CD4-positive, CD25-positive, alpha-beta regulatory T cell (primary cell): Measurements from ENCODE around the gene OR10R2. TPM values are rescaled to one million over a fixed set of nuclear protein-coding genes. Genes with fewer than 3 reads are reported as not detected.
"Not testable (repeated sequence)": the region's sequence is repeated elsewhere in the genome, so short reads cannot be mapped to it uniquely, and the experiment has no call there.

Source experiments
- ATAC-seq, 2 donors: fragments of 150-1000 bp; cut with Tn5 transposase; one replicate each; pipeline ENCODE4 v1.10.0; 2021; ENCODE audit warnings: low read depth in 2 of 2, moderate number of reproducible peaks in 2 of 2, moderate library complexity in 1 of 2
- DNase-seq, 3 donors: peaks; one replicate each; pipeline versions ENCODE4 v3.0.0 to v3.0.0-alpha.2; 2012 to 2022; ENCODE audit warnings: mixed read lengths in 1 of 3
- H3K27ac ChIP-seq: one replicate; pipeline ENCODE4 v1.7.0; 2013; ENCODE audit warnings: mild to moderate bottlenecking, low read length; ENCODE audit not compliant: insufficient read depth, poor library complexity, severe bottlenecking
- H3K27me3 ChIP-seq: one replicate; pipeline ENCODE4 v1.7.0; 2013; ENCODE audit warnings: low read length; ENCODE audit not compliant: control insufficient read depth, insufficient read depth
- H3K36me3 ChIP-seq: one replicate; pipeline ENCODE4 v1.7.0; 2013; ENCODE audit warnings: mild to moderate bottlenecking, low read length, moderate library complexity; ENCODE audit not compliant: control insufficient read depth, insufficient read depth
- H3K4me1 ChIP-seq: 2 replicates; pipeline ENCODE4 v1.7.0; 2013; ENCODE audit warnings: mild to moderate bottlenecking, low read length; ENCODE audit not compliant: insufficient read depth, control insufficient read depth, poor library complexity, severe bottlenecking
- H3K4me3 ChIP-seq: one replicate; pipeline ENCODE4 v1.7.0; 2013; ENCODE audit warnings: low read depth, mild to moderate bottlenecking, low read length, moderate library complexity
- H3K9me3 ChIP-seq, 2 experiments: 1 replicate in 1 of 2; 2 replicates in 1 of 2; pipeline ENCODE4 v1.7.0; 2013; ENCODE audit warnings: low read length in 2 of 2, mild to moderate bottlenecking in 1 of 2, moderate library complexity in 1 of 2; ENCODE audit not compliant: control insufficient read depth in 2 of 2
- H3K27ac Mint-ChIP-seq, 3 donors: one replicate each; pipeline ENCODE4 v1.8.0; 2020 to 2022; ENCODE audit warnings: mild to moderate bottlenecking in 3 of 3, mixed read lengths in 3 of 3, moderate library complexity in 2 of 3
- H3K27me3 Mint-ChIP-seq: one replicate; pipeline ENCODE4 v1.8.0; 2022; ENCODE audit warnings: mild to moderate bottlenecking, mixed read lengths
- H3K36me3 Mint-ChIP-seq: one replicate; pipeline ENCODE4 v1.8.0; 2020; ENCODE audit warnings: mixed read lengths
- H3K4me1 Mint-ChIP-seq, 4 donors: one replicate each; pipeline ENCODE4 v1.8.0; 2020 to 2022; ENCODE audit warnings: mixed read lengths in 4 of 4, mild to moderate bottlenecking in 1 of 4
- H3K4me3 Mint-ChIP-seq, 4 donors: one replicate each; pipeline ENCODE4 v1.8.0; 2020 to 2022; ENCODE audit warnings: mild to moderate bottlenecking in 4 of 4, mixed read lengths in 4 of 4, moderate library complexity in 3 of 4
- H3K9me3 Mint-ChIP-seq, 7 donors: one replicate each; pipeline ENCODE4 v1.8.0; 2020 to 2022; ENCODE audit warnings: mixed read lengths in 7 of 7, mild to moderate bottlenecking in 3 of 7, moderate library complexity in 2 of 7
- polyA plus RNA-seq, 4 donors: library from polyadenylated mRNA; unstranded; fragments of 300-500 nt; fragmentation: Illumina TruSeq; gene quantifications; one replicate each; pipeline ENCODE4 v1.2.3, GENCODE V29; 2021
- total RNA-seq: library from RNA; stranded (reverse); gene quantifications from one replicate; pipeline ENCODE4 v1.2.3, GENCODE V29; 2022

OR10R2 gene, protein sequence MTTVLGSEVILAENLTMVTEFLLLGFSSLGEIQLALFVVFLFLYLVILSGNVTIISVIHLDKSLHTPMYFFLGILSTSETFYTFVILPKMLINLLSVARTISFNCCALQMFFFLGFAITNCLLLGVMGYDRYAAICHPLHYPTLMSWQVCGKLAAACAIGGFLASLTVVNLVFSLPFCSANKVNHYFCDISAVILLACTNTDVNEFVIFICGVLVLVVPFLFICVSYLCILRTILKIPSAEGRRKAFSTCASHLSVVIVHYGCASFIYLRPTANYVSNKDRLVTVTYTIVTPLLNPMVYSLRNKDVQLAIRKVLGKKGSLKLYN
- total RNA-seq (not detected), polyA plus RNA-seq (not detected)

DNA sequence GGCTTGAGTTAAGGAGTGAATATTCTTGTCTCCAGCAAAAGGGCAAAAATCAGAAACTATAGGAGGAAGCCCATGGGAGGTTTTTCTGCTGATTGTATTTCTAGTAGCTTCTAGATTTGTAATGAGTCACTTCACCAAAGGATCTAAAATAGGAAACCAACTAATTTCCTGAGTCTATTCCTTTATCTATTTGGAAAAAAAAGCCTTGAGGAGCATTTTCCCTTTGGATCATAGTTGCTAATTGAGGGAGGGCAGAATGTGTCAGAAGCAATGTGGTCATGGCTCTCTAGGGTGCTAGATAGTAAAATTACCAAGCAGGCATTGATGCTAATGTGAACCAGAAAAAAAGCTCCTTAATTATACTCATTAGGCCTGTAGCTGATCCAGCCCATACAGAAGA is at the start of gene OR10R2:
Gene OR10R2, plus strand, starts transcription at position 301 of the 400 bp plus-strand sequence. CDS start 106 bp downstream, outside the sequence.
- H3K9me3 ChIP-seq = no peaks in the 10 kb centered on the region
- H3K9me3 Mint-ChIP-seq = peaks cover 0 to 3% (median 0%) of the 10 kb centered on the region in 7 donors
- H3K4me1 ChIP-seq = no peaks in the 10 kb centered on the region
- H3K27ac ChIP-seq = no peak within 1 kb of the TSS
- ATAC-seq (no peak), DNase-seq (no peak)
- H3K36me3 ChIP-seq = no peaks in the 10 kb centered on the region
- no peak within 1 kb of the TSS for H3K4me3 ChIP-seq
- no peaks in the 10 kb centered on the region for H3K27me3 Mint-ChIP-seq
- no peak within 1 kb of the TSS for H3K4me3 Mint-ChIP-seq
- H3K4me1 Mint-ChIP-seq = no peaks in the 10 kb centered on the region
- no peak within 1 kb of the TSS for H3K27ac Mint-ChIP-seq
- H3K27me3 ChIP-seq = peaks cover under 1% of the 10 kb centered on the region
- no peaks in the 10 kb centered on the region for H3K36me3 Mint-ChIP-seq

DNA sequence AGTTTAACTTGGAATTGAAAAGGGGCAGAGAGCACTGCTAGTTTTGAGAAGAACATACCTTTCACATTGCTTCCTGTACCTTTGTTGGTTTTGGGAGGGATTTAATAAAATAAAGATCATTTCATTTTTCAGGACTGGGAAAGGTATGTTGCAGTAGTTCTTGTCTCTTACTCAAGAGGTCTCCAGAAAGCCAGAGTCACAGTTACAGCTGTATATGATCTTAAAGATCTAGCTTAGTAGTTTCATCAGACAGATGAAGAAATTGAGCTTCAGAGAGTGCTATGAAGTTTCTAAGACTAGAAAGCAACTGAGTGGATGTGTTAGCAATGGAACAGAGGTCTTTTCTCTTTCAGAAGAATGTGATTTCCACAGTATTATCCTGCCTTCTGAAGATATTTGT is 47.0 kb upstream of the OR10R2 start:
- Mint-ChIP-seq H3K4me3 (no peak overlapping the region), H3K36me3 (peaks cover 3% of the 10 kb centered on the region), H3K9me3 (peaks cover 0 to 14% (median 6%) of the 10 kb centered on the region in 7 donors), H3K27me3 (peaks cover 12% of the 10 kb centered on the region), H3K4me1 (peaks cover 0 to 2% (median 0%) of the 10 kb centered on the region in 4 donors), H3K27ac (no peak overlapping the region)
- DNase-seq = no peak
- Histone ChIP-seq H3K27me3 (no peaks in the 10 kb centered on the region), H3K9me3 (no peaks in the 10 kb centered on the region), H3K27ac (no peak overlapping the region), H3K4me3 (no peak overlapping the region), H3K4me1 (no peaks in the 10 kb centered on the region), H3K36me3 (no peaks in the 10 kb centered on the region)
- ATAC-seq = no peak

DNA sequence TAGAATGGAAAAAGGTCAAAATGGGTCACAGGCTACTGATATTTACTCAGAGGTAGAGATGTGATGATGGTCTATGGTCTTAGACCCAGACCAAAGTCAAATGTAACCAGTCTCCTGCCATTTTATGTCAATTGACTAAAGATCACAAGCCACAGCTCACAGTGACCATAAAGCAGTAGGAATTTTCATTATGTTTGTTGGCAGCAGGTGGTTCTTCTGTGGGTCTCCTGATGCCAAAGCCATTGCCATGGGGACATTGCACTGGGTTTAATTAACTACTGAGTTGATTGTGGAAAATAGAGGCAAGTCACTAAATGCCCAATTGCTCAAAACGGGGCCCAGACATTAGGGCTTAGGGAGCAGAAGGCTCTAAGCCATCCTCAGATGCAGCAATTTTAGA is 45.9 kb upstream of the OR10R2 start, which contains the start of gene OR10K2:
Gene OR10K2, minus strand, starts transcription at position 101 of the 400 bp plus-strand sequence. CDS start 5,371 bp downstream, outside the sequence.
- Mint-ChIP-seq H3K27ac (no peak within 1 kb of the TSS), H3K27me3 (peaks cover 14% of the 10 kb centered on the region), H3K9me3 (peaks cover 0 to 14% (median 6%) of the 10 kb centered on the region in 7 donors), H3K36me3 (peaks cover 4% of the 10 kb centered on the region), H3K4me1 (peaks cover 0 to 2% (median 0%) of the 10 kb centered on the region in 4 donors), H3K4me3 (no peak within 1 kb of the TSS)
- H3K9me3 ChIP-seq = no peaks in the 10 kb centered on the region
- no peak within 1 kb of the TSS for H3K4me3 ChIP-seq
- H3K27ac ChIP-seq = no peak within 1 kb of the TSS
- no peaks in the 10 kb centered on the region for H3K36me3 ChIP-seq
- DNase-seq = no peak
- no peaks in the 10 kb centered on the region for H3K4me1 ChIP-seq
- no peaks in the 10 kb centered on the region for H3K27me3 ChIP-seq
- no peak for ATAC-seq

DNA sequence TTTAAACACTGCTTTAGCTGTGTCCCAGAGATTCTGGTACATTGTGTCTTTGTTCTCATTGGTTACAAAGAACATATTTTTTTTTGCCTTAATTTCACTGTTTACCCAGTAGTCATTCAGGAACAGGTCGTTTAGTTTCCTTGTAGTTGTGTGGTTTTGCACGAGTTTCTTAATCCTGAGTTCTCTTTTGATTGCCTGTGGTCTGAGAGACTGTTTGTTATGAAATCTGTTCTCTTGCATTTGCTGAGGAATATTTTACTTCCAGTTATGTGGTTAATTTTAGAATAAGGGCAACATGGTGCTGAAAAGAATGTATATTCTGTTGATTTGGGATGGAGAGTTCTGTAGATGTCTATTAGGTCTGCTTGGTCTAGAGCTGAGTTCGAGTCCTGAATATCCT is 41.9 kb upstream of the OR10R2 start:
- H3K36me3 Mint-ChIP-seq, H3K27ac Mint-ChIP-seq, H3K4me1 Mint-ChIP-seq, H3K4me3 Mint-ChIP-seq, ATAC-seq, DNase-seq, H3K4me1 ChIP-seq, H3K36me3 ChIP-seq, H3K9me3 ChIP-seq, H3K27ac ChIP-seq, H3K27me3 ChIP-seq, H3K4me3 ChIP-seq: not testable (repeated sequence)
- H3K27me3 Mint-ChIP-seq = peaks cover 17% of the 10 kb centered on the region
- H3K9me3 Mint-ChIP-seq = peaks cover 1 to 21% (median 10%) of the 10 kb centered on the region in 7 donors

DNA sequence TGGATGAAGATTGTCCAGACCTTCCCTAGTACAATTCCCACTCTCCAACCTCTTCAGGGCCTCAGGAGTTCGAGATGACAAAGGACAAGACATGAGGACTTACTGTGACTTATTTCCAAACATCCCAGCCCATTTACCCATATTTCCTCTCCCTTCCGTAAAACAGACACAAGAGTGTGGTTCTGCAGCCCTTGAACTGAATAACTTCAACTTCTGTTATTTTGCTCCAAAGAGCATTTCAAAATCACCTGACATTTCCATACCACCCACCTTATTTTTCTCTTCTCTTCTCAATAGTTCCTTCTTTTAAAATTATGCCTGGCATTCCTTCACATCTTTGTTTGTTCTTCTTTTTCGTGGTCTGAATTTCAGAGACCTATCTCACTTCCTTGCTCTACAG is 37.3 kb upstream of the OR10R2 start:
- no peak overlapping the region for H3K4me3 Mint-ChIP-seq
- H3K36me3 ChIP-seq = no peaks in the 10 kb centered on the region
- H3K36me3 Mint-ChIP-seq = peaks cover 3% of the 10 kb centered on the region
- H3K27me3 ChIP-seq = peaks cover 6% of the 10 kb centered on the region
- no peak overlapping the region for H3K27ac ChIP-seq
- H3K4me1 ChIP-seq = no peaks in the 10 kb centered on the region
- H3K27me3 Mint-ChIP-seq = peaks cover 30% of the 10 kb centered on the region
- H3K4me3 ChIP-seq = no peak overlapping the region
- H3K27ac Mint-ChIP-seq = no peak overlapping the region
- H3K4me1 Mint-ChIP-seq = no peaks in the 10 kb centered on the region
- H3K9me3 Mint-ChIP-seq = peaks cover 0 to 8% (median 3%) of the 10 kb centered on the region in 7 donors
- H3K9me3 ChIP-seq = no peaks in the 10 kb centered on the region
- no peak for ATAC-seq
- DNase-seq = no peak

DNA sequence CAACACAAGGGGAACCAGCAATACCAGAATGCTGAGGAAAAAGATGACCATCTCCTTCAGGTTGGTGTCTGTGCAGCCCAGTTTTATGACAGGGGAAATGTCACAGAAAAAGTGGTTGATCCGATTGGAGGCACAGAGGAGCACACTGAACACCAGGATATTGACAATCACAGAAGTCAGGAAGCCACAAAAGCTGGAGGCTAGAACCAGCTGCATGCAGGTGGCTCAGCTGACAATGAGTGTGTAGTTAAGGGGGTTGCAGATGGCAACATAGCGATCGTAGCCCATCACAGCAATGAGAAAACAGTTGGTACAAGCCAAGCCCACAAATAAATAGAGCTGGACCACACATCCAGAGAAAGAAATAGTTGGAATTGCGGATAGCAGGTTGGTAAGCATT is 26.6 kb upstream of the OR10R2 start:
- Histone ChIP-seq H3K4me1 (no peaks in the 10 kb centered on the region), H3K27ac (no peak overlapping the region), H3K27me3 (no peaks in the 10 kb centered on the region), H3K4me3 (no peak overlapping the region), H3K9me3 (no peaks in the 10 kb centered on the region), H3K36me3 (no peaks in the 10 kb centered on the region)
- no peaks in the 10 kb centered on the region for H3K36me3 Mint-ChIP-seq
- DNase-seq (no peak), ATAC-seq (no peak)
- peaks cover 0 to 1% (median 0%) of the 10 kb centered on the region in 7 donors for H3K9me3 Mint-ChIP-seq
- no peak overlapping the region for H3K27ac Mint-ChIP-seq
- H3K4me1 Mint-ChIP-seq = no peaks in the 10 kb centered on the region
- H3K27me3 Mint-ChIP-seq = peaks cover 10% of the 10 kb centered on the region
- no peak overlapping the region for H3K4me3 Mint-ChIP-seq

DNA sequence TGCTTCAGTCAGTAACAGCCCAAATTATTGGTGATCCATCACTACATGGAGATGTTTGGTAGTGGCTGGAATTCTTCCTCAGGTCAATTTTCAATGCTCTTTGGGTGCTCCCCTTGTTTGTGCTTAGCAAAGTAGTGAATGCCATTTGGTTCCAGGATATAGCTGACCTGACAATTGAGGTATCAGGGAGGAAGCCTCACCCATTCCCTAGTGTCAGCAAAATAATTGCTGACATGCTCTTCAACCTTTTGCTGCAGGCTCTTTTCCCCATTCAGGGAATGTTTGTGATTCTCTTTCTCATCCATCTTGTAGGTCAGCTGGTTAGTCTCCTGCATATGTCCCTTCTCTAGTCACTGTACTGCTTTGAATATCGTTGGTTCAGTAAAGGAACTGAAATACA is 17.5 kb upstream of the OR10R2 start:
- ATAC-seq (no peak), DNase-seq (no peak)
- H3K27me3 Mint-ChIP-seq = peaks cover 8% of the 10 kb centered on the region
- H3K27me3 ChIP-seq = no peaks in the 10 kb centered on the region
- no peaks in the 10 kb centered on the region for H3K36me3 Mint-ChIP-seq
- H3K36me3 ChIP-seq = no peaks in the 10 kb centered on the region
- H3K27ac ChIP-seq = no peak overlapping the region
- peaks cover 0 to 3% of the 10 kb centered on the region in 2 experiments for H3K9me3 ChIP-seq
- no peak overlapping the region for H3K27ac Mint-ChIP-seq
- no peak overlapping the region for H3K4me3 ChIP-seq
- H3K4me3 Mint-ChIP-seq = no peak overlapping the region
- no peaks in the 10 kb centered on the region for H3K4me1 ChIP-seq
- peaks cover 0 to 17% (median 6%) of the 10 kb centered on the region in 7 donors for H3K9me3 Mint-ChIP-seq
- no peaks in the 10 kb centered on the region for H3K4me1 Mint-ChIP-seq

DNA sequence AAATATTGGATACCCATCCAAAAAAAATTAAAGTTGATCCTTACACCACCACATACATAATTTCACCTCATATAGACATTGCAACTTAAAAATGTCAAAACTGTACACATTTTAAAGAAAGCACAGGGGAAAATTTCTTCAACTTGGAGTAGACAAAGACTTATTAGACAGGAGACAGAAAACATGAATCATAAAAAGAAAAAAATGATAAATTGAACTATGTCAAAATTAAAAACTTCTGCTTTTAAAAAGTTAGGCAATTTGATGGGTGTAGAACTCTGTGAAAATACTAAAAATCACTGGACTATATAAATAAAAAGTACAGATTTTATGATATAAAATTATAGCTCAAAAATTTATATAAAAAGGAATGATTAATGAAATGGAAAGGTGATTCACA is 14.8 kb upstream of the OR10R2 start:
- no peak overlapping the region for H3K4me3 ChIP-seq
- no peak for ATAC-seq
- Mint-ChIP-seq H3K27ac (no peak overlapping the region), H3K4me1 (no peaks in the 10 kb centered on the region), H3K36me3 (no peaks in the 10 kb centered on the region), H3K27me3 (peaks cover 15% of the 10 kb centered on the region), H3K9me3 (peaks cover 0 to 10% (median 2%) of the 10 kb centered on the region in 7 donors), H3K4me3 (no peak overlapping the region)
- no peaks in the 10 kb centered on the region for H3K9me3 ChIP-seq
- DNase-seq = no peak
- no peaks in the 10 kb centered on the region for H3K4me1 ChIP-seq
- no peak overlapping the region for H3K27ac ChIP-seq
- H3K27me3 ChIP-seq = no peaks in the 10 kb centered on the region
- H3K36me3 ChIP-seq = no peaks in the 10 kb centered on the region
